ENCODE data around the gene CEP68. TPM values are rescaled to one million over a fixed set of nuclear protein-coding genes. Genes with fewer than 3 reads are reported as not detected.

Gene CEP68, protein sequence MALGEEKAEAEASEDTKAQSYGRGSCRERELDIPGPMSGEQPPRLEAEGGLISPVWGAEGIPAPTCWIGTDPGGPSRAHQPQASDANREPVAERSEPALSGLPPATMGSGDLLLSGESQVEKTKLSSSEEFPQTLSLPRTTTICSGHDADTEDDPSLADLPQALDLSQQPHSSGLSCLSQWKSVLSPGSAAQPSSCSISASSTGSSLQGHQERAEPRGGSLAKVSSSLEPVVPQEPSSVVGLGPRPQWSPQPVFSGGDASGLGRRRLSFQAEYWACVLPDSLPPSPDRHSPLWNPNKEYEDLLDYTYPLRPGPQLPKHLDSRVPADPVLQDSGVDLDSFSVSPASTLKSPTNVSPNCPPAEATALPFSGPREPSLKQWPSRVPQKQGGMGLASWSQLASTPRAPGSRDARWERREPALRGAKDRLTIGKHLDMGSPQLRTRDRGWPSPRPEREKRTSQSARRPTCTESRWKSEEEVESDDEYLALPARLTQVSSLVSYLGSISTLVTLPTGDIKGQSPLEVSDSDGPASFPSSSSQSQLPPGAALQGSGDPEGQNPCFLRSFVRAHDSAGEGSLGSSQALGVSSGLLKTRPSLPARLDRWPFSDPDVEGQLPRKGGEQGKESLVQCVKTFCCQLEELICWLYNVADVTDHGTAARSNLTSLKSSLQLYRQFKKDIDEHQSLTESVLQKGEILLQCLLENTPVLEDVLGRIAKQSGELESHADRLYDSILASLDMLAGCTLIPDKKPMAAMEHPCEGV
- total RNA-seq (10 to 100 TPM; 57.7 to 59.9 TPM), polyA plus RNA-seq (10 to 100 TPM; 19.9 to 28.4 TPM)

DNA sequence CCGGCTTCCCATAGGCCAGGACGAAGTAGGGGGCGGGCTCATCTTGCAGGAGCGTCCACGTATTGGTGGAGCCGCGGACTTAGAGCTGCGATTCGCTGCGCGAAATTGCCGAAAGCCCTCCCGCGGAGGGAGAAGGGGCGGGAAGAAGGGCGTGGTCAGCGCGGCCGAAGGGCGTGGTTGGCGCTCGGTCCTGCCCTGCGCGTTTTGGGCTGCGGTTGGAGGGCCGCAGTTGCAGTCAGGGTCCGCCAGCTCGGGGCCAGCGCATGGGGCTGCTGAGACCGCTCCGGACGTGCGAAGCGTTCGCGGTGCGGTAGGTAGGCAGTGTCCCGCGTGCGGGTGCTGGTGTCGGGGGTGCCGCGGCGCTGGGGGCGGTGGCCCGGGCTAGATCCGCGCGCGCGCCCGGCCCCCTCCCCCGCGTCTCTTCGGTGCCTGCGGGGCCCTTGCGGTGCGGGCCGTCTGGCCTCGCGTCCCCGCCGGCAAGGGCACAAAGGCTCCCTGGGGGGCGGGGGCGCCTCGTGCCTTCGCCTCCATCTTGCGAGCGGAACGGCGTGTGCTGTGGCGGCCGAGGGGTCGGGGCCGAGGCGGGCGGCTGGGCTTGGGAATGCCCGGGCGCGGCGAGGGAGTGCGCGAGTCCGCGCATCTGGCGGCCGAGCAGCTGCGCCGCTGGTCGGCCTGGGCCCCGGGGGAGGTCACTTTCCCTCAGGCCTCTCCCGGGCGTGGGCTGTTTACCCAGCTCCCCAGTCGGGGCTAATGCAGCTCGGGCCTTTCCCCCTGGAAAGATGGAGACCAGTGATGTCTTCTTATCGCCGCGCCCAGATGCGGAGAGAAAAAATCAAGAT, at the start of gene CEP68:
Gene CEP68, plus strand, starts transcription at position 202 of the 839 bp plus-strand sequence. CDS start 13,029 bp downstream, outside the sequence.
- H3K27ac Mint-ChIP-seq, result peak within 1 kb of the TSS; percentile 94 to 98 (median 97)
- H3K36me3 Mint-ChIP-seq, result peaks cover 0 to 13% of the 10 kb centered on the region in 2 donors
- no peaks in the 10 kb centered on the region for H3K9me3 Mint-ChIP-seq
- intact Hi-C loops (cut with micrococcal nuclease), result loop anchor here (1.0 to 10.0 kb wide), 9 partner anchors 16 to 1216 kb away; partner anchors contain the start of genes ACTR2, RAB1A, SLC1A4 and UGP2
- DNase-seq, result peak; percentile 94 to 97 (median 95)
- peaks cover 35 to 77% (median 46%) of the 10 kb centered on the region in 4 donors for H3K4me1 Mint-ChIP-seq
- POLR2A ChIA-PET (ENCODE audit: partially characterized antibody), result interaction anchor here (0.5 to 6.1 kb wide), 29 partner anchors 7 to 1215 kb away, joined by 3 to 85 read pairs (median 4); partner anchors contain the start of genes ACTR2, AFTPH, RAB1A and SERTAD2
- Histone ChIP-seq H3K4me1 (ENCODE audit: insufficient read depth, low read length) (peaks cover 73% of the 10 kb centered on the region), H3K4me3 (ENCODE audit: low read length in 2 of 2) (peak within 1 kb of the TSS; percentile 83 to 92), H3K36me3 (ENCODE audit: insufficient read depth, low read length) (no peaks in the 10 kb centered on the region), H3K27ac (ENCODE audit: low read depth, low read length) (peak within 1 kb of the TSS; percentile 67), H3K27me3 (ENCODE audit: insufficient read depth, low read length) (no peaks in the 10 kb centered on the region), H3K9me3 (ENCODE audit: control insufficient read depth in 1 of 2, low read length in 2 of 2) (no peaks in the 10 kb centered on the region)
- peak within 1 kb of the TSS; percentile 90 to 98 (median 97) for H3K4me3 Mint-ChIP-seq
- CTCF ChIA-PET (ENCODE audit: partially characterized antibody), result interaction anchor here (0.9 to 7.8 kb wide), 14 partner anchors 13 to 728 kb away, joined by 3 to 65 read pairs (median 5); partner anchors contain the start of gene RAB1A
- H3K27me3 Mint-ChIP-seq, result no peaks in the 10 kb centered on the region

DNA sequence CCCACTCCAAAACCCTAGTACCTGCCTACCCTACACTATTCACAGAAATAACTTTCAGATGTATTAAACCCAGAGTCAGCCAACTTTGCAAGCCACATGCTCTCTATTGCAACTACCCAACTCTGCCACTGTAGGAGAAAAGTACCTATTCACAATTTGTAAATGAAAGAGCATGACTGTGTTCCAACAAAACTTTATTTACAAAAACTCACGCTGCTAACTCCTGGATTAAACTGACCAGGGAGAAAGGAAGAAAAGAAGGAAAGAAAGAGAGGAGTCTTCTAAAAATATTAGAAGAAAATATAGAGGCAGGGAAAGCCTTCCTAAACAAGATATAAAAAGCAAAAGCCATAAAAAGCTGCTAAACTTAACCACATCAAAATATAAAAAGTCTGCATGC, 42.4 kb upstream of the CEP68 start:
- intact Hi-C loops (cut with micrococcal nuclease), result no loop called here
- CTCF ChIA-PET (ENCODE audit: partially characterized antibody), result no interaction called here
- peaks cover 4% of the 10 kb centered on the region for H3K36me3 ChIP-seq (ENCODE audit: insufficient read depth, low read length)
- H3K27me3 Mint-ChIP-seq, result no peaks in the 10 kb centered on the region
- no peaks in the 10 kb centered on the region for H3K9me3 Mint-ChIP-seq
- no peaks in the 10 kb centered on the region for H3K27me3 ChIP-seq (ENCODE audit: insufficient read depth, low read length)
- H3K9me3 ChIP-seq (ENCODE audit: control insufficient read depth in 1 of 2, low read length in 2 of 2), result no peaks in the 10 kb centered on the region
- H3K4me1 Mint-ChIP-seq, result peaks cover 0 to 4% (median under 1%) of the 10 kb centered on the region in 4 donors
- H3K4me3 ChIP-seq (ENCODE audit: low read length in 2 of 2), result no peak overlapping the region
- no peak for DNase-seq
- H3K4me1 ChIP-seq (ENCODE audit: insufficient read depth, low read length), result no peaks in the 10 kb centered on the region
- POLR2A ChIA-PET (ENCODE audit: partially characterized antibody), result no interaction called here
- no peak overlapping the region for H3K27ac ChIP-seq (ENCODE audit: low read depth, low read length)
- H3K27ac Mint-ChIP-seq, result no peak overlapping the region
- H3K4me3 Mint-ChIP-seq, result no peak overlapping the region
- H3K36me3 Mint-ChIP-seq, result peaks cover 12 to 20% of the 10 kb centered on the region in 2 donors

DNA sequence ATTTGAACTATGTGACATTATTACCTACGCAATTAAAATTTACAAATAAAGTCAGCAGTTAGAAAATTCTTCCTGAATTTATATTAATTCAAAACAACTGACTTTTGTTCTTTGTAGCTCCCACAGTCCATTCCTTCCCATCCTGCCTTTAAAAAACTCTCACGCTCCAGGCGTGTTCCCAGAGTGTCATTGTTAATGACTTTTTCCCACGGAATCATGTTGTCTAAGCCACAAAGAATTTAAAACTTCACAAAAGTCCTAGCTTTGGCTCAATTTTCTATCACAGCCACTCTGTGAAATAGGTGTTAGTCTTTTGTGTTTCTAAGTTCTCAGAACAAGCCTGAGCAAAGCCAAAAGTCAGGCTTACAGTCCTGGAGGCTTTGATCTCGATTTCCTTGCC, 40.5 kb upstream of the CEP68 start:
- CTCF ChIA-PET (ENCODE audit: partially characterized antibody), result no interaction called here
- Mint-ChIP-seq H3K4me3 (no peak overlapping the region), H3K27me3 (no peaks in the 10 kb centered on the region), H3K27ac (no peak overlapping the region), H3K4me1 (peaks cover 0 to 4% (median under 1%) of the 10 kb centered on the region in 4 donors), H3K9me3 (no peaks in the 10 kb centered on the region), H3K36me3 (peaks cover 15 to 26% of the 10 kb centered on the region in 2 donors)
- Histone ChIP-seq H3K27ac (ENCODE audit: low read depth, low read length) (no peak overlapping the region), H3K27me3 (ENCODE audit: insufficient read depth, low read length) (no peaks in the 10 kb centered on the region), H3K4me1 (ENCODE audit: insufficient read depth, low read length) (no peaks in the 10 kb centered on the region), H3K9me3 (ENCODE audit: control insufficient read depth in 1 of 2, low read length in 2 of 2) (no peaks in the 10 kb centered on the region), H3K4me3 (ENCODE audit: low read length in 2 of 2) (no peak overlapping the region), H3K36me3 (ENCODE audit: insufficient read depth, low read length) (peaks cover 4% of the 10 kb centered on the region)
- POLR2A ChIA-PET (ENCODE audit: partially characterized antibody), result no interaction called here
- intact Hi-C loops (cut with micrococcal nuclease), result no loop called here
- DNase-seq, result no peak

DNA sequence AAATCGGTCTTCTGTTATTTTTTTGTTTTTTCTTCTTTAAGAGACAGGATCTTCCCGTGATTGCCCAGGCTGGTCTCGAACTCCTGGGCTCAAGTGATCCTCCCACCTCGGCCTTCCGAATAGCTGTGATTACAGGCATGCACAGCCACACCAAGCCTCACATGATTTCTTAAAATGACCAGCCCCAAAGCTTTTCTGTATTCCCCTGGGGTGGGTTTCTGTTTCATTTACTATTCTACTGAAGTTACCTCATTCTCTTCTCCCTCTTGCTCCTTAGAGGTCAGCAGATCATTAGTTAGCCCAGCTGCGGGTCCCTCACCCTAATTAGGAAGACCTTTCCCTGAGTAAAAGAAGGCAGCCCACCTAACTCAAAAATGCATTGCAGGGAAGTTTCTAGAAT, 39.4 kb upstream of the CEP68 start:
- no peak overlapping the region for H3K27ac ChIP-seq (ENCODE audit: low read depth, low read length)
- intact Hi-C loops (cut with micrococcal nuclease), result no loop called here
- no peaks in the 10 kb centered on the region for H3K9me3 ChIP-seq (ENCODE audit: control insufficient read depth in 1 of 2, low read length in 2 of 2)
- no peaks in the 10 kb centered on the region for H3K27me3 Mint-ChIP-seq
- peaks cover 18 to 26% of the 10 kb centered on the region in 2 donors for H3K36me3 Mint-ChIP-seq
- H3K4me1 ChIP-seq (ENCODE audit: insufficient read depth, low read length), result no peaks in the 10 kb centered on the region
- no peak for DNase-seq
- no peak overlapping the region for H3K27ac Mint-ChIP-seq
- no peaks in the 10 kb centered on the region for H3K27me3 ChIP-seq (ENCODE audit: insufficient read depth, low read length)
- no peak overlapping the region for H3K4me3 Mint-ChIP-seq
- H3K4me1 Mint-ChIP-seq, result peaks cover 0 to 4% (median under 1%) of the 10 kb centered on the region in 4 donors
- ChIA-PET CTCF (ENCODE audit: partially characterized antibody) (no interaction called here), POLR2A (ENCODE audit: partially characterized antibody) (no interaction called here)
- no peaks in the 10 kb centered on the region for H3K9me3 Mint-ChIP-seq
- H3K4me3 ChIP-seq (ENCODE audit: low read length in 2 of 2), result no peak overlapping the region
- peaks cover 4% of the 10 kb centered on the region for H3K36me3 ChIP-seq (ENCODE audit: insufficient read depth, low read length)

DNA sequence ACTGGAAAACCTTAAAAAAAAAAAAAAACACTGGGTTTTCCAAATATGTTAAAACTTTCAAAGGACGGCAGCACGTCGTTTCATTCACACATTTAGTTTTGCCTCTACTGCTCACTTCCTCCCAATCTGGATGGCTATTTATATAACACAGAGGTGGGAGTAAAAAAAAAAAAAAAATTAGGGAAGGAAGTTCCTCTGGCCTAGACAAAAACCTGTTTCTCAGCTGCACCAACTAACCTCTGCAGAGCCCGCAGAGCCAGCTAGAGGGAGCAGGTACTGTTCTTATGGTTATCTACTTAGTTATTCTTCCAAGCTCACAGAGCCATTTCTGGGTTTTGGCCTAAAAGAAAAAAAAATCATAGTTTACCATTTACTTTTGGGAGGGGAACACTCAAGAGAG, 38.9 kb upstream of the CEP68 start:
- no peaks in the 10 kb centered on the region for H3K9me3 Mint-ChIP-seq
- no peaks in the 10 kb centered on the region for H3K9me3 ChIP-seq (ENCODE audit: control insufficient read depth in 1 of 2, low read length in 2 of 2)
- intact Hi-C loops (cut with micrococcal nuclease), result no loop called here
- peaks cover 0 to 4% (median under 1%) of the 10 kb centered on the region in 4 donors for H3K4me1 Mint-ChIP-seq
- H3K27ac ChIP-seq (ENCODE audit: low read depth, low read length), result no peak overlapping the region
- H3K27me3 ChIP-seq (ENCODE audit: insufficient read depth, low read length), result no peaks in the 10 kb centered on the region
- POLR2A ChIA-PET (ENCODE audit: partially characterized antibody), result no interaction called here
- H3K4me1 ChIP-seq (ENCODE audit: insufficient read depth, low read length), result no peaks in the 10 kb centered on the region
- no peak overlapping the region for H3K27ac Mint-ChIP-seq
- peaks cover 4% of the 10 kb centered on the region for H3K36me3 ChIP-seq (ENCODE audit: insufficient read depth, low read length)
- CTCF ChIA-PET (ENCODE audit: partially characterized antibody), result no interaction called here
- DNase-seq, result no peak
- no peaks in the 10 kb centered on the region for H3K27me3 Mint-ChIP-seq
- H3K36me3 Mint-ChIP-seq, result peaks cover 20 to 26% of the 10 kb centered on the region in 2 donors
- H3K4me3 Mint-ChIP-seq, result no peak overlapping the region
- H3K4me3 ChIP-seq (ENCODE audit: low read length in 2 of 2), result no peak overlapping the region

DNA sequence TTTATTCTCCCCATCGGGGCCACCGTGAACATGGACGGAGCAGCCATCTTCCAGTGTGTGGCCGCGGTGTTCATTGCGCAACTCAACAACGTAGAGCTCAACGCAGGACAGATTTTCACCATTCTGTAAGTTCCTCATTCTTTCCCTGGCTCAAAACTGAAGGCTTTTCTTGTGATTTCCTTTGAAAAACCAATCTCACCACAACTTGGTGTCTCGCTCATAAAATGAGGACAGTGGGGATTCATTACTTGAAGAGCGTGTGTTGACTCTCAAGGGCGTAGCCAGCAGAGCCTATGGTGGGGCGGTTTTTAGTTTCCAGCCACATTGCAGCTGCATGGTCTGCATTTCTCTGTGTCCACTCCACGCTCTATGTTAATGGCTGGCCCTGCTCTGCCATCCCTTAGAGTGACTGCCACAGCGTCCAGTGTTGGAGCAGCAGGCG, 38.1 kb upstream of the CEP68 start:
- Histone ChIP-seq H3K4me3 (ENCODE audit: low read length in 2 of 2) (no peak overlapping the region), H3K4me1 (ENCODE audit: insufficient read depth, low read length) (no peaks in the 10 kb centered on the region), H3K36me3 (ENCODE audit: insufficient read depth, low read length) (peaks cover 4% of the 10 kb centered on the region), H3K27me3 (ENCODE audit: insufficient read depth, low read length) (no peaks in the 10 kb centered on the region), H3K27ac (ENCODE audit: low read depth, low read length) (no peak overlapping the region), H3K9me3 (ENCODE audit: control insufficient read depth in 1 of 2, low read length in 2 of 2) (no peaks in the 10 kb centered on the region)
- Mint-ChIP-seq H3K9me3 (no peaks in the 10 kb centered on the region), H3K27me3 (no peaks in the 10 kb centered on the region), H3K27ac (no peak overlapping the region), H3K36me3 (peaks cover 21 to 22% of the 10 kb centered on the region in 2 donors), H3K4me3 (no peak overlapping the region), H3K4me1 (peaks cover 0 to 4% (median under 1%) of the 10 kb centered on the region in 4 donors)
- intact Hi-C loops (cut with micrococcal nuclease), result no loop called here
- no peak for DNase-seq
- POLR2A ChIA-PET (ENCODE audit: partially characterized antibody), result no interaction called here
- CTCF ChIA-PET (ENCODE audit: partially characterized antibody), result no interaction called here
